Chondrocyte (in vitro differentiated cells): ENCODE measurements around the gene SHB. TPM values are rescaled to one million over a fixed set of nuclear protein-coding genes. Genes with fewer than 3 reads are reported as not detected.

Experiments used
- DNase-seq: peaks from one replicate; pipeline ENCODE4 v3.0.0; 2021; ENCODE audit warnings: mixed read lengths, low spot score
- H3K27ac Mint-ChIP-seq: one replicate; pipeline ENCODE4 v1.8.0; 2021; ENCODE audit warnings: mild to moderate bottlenecking, moderate library complexity, mixed read lengths; ENCODE audit not compliant: unreplicated experiment
- H3K27me3 Mint-ChIP-seq: 2 replicates; pipeline ENCODE4 v1.8.0; 2021; ENCODE audit warnings: low read depth, mixed read lengths
- H3K36me3 Mint-ChIP-seq: 2 replicates; pipeline ENCODE4 v1.8.0; 2021; ENCODE audit warnings: low read depth, mixed read lengths
- H3K4me1 Mint-ChIP-seq: 2 replicates; pipeline ENCODE4 v1.8.0; 2021; ENCODE audit warnings: low read depth, mild to moderate bottlenecking, mixed read lengths
- H3K4me3 Mint-ChIP-seq: one replicate; pipeline ENCODE4 v1.8.0; 2021; ENCODE audit warnings: mild to moderate bottlenecking, moderate library complexity, mixed read lengths; ENCODE audit not compliant: unreplicated experiment
- H3K9me3 Mint-ChIP-seq: 2 replicates; pipeline ENCODE4 v1.8.0; 2021; ENCODE audit warnings: low read depth, mixed read lengths
- total RNA-seq: library from RNA; stranded (reverse); gene quantifications from 3 replicates; pipeline ENCODE4 v1.2.1, GENCODE V29; 2021
- TF ChIP-seq, protein P1 (sequence below): fragments of 200-600 bp; sonication (generic); IDR thresholded peaks from 2 replicates; pipeline ENCODE4 v1.5.0; 2021; ENCODE audit warnings: antibody characterized with exemption, mild to moderate bottlenecking, moderate library complexity

SHB gene
- total RNA-seq, 1 donor from 2014 or later: 23.8 TPM

DNA sequence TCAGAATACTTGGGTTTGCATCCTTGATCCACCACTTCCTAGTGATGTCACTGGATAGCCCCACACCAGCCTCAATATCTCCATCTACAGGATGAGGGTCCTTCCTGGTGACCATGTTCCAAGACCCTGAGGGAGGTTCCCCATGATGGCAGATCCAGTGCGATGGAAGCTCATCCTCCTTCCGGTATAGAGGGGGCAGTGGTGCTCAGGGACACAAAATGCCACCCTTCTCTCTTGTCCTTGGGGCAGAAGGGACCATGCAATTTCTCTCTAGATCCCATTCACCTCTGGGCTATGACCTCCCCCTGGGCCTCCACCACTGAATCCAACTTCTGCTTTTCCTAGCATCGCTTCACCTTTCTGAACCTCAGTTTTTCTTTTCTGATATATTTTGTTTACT is 159.7 kb downstream of the SHB start:
- Mint-ChIP-seq H3K4me1 (peaks cover 19% of the 10 kb centered on the region), H3K36me3 (no peaks in the 10 kb centered on the region), H3K4me3 (no peak overlapping the region), H3K27me3 (no peaks in the 10 kb centered on the region), H3K9me3 (no peaks in the 10 kb centered on the region), H3K27ac (no peak overlapping the region)
- TF ChIP-seq, protein P1, sequence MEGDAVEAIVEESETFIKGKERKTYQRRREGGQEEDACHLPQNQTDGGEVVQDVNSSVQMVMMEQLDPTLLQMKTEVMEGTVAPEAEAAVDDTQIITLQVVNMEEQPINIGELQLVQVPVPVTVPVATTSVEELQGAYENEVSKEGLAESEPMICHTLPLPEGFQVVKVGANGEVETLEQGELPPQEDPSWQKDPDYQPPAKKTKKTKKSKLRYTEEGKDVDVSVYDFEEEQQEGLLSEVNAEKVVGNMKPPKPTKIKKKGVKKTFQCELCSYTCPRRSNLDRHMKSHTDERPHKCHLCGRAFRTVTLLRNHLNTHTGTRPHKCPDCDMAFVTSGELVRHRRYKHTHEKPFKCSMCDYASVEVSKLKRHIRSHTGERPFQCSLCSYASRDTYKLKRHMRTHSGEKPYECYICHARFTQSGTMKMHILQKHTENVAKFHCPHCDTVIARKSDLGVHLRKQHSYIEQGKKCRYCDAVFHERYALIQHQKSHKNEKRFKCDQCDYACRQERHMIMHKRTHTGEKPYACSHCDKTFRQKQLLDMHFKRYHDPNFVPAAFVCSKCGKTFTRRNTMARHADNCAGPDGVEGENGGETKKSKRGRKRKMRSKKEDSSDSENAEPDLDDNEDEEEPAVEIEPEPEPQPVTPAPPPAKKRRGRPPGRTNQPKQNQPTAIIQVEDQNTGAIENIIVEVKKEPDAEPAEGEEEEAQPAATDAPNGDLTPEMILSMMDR: no peak
- no peak for DNase-seq

DNA sequence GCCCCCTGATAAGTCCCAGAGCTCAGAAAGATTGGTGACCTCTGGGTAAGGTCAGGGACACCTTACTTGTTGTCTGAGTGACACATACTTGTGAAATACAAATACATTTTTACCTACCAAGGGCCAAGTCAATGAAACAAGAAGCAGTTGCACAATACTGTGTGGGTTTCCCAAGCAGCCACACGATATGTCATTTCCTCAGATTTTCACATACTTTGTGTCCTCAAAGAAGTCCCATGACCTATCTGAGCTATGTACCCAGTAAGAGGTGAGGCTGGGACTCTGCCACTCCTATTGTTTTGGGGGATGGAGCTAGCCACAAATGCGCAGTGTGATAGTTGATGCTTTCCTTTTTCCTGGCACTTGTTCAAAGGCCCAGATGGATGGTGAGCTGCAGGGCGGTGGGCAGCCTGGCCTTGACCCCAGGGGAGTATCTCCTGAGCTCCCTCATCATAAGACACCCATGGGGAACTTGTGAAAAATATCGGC is 160.3 kb downstream of the SHB start:
- H3K4me3 Mint-ChIP-seq: no peak overlapping the region
- H3K27me3 Mint-ChIP-seq: no peaks in the 10 kb centered on the region
- H3K36me3 Mint-ChIP-seq: no peaks in the 10 kb centered on the region
- peaks cover 14% of the 10 kb centered on the region for H3K4me1 Mint-ChIP-seq
- no peaks in the 10 kb centered on the region for H3K9me3 Mint-ChIP-seq
- no peak for DNase-seq
- TF ChIP-seq, protein P1: no peak
- H3K27ac Mint-ChIP-seq: no peak overlapping the region

DNA sequence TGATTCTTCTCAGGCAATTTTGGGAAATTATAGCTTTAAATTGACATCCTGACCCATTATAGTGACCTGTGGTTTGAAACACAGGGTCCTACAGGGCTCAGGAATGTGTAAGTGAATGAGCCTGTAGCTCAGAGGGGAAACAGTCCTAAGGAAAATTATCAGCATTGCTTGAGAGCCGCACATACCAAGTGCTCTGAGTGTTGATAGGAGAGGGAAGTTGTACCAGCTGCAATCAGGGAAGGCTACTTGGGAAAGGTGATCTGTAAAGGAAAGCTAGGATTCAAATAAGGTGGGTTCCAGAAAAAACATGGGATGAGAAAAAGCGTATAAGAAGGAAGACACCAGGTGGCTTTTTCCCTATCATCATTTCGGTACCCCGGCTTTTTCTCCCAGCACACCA is 160.7 kb downstream of the SHB start:
- Mint-ChIP-seq H3K9me3 (no peaks in the 10 kb centered on the region), H3K36me3 (no peaks in the 10 kb centered on the region), H3K4me1 (peaks cover 10% of the 10 kb centered on the region), H3K4me3 (no peak overlapping the region), H3K27ac (no peak overlapping the region), H3K27me3 (no peaks in the 10 kb centered on the region)
- TF ChIP-seq, protein P1: no peak
- no peak for DNase-seq

DNA sequence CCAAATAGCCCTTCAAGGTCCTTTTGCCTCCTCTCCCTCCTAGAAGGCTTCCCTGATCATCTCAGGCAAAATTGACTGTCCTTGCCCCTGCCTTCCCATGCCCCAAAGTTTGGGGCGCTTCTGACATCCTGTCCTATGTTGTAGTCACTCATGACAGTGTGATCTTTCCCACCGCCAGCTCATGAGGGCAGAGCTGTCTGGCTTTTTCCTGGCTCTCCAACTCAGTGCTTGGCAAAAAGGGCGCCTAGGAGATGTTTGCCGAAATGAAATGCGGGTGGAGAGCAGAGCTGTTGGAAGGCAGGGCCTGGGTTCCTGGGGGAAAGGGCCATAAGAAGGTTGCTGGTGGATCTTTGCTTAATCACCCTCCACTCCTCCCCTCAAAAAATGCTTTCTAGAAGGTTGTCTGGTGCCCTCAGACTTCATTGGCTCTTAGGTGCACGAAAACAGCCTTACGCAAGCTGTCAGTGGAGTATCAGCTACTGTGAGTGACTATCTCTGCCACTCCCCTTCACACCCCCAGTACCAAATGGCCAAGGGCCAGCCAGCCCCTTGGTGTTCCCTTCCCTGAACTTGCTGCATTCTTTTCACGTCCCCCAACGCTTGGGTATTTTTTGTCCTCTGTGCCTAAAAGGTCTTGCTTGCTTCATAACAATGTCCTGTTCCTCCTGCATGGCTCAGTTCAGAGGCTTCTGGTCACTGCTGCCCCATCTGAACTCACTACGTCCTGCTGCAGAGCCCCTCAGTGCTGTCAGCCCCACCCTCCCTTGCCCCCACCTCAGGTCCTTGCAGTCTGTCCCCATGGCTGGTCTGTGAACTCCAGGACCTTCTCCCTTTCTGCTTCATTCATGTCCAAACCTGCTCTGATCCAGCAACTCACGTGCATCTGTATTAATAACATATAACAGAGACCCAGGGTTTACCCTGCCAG is 162.5 kb downstream of the SHB start:
- H3K27ac Mint-ChIP-seq: no peak overlapping the region
- no peak for DNase-seq
- no peaks in the 10 kb centered on the region for H3K36me3 Mint-ChIP-seq
- H3K4me3 Mint-ChIP-seq: no peak overlapping the region
- H3K9me3 Mint-ChIP-seq: no peaks in the 10 kb centered on the region
- peaks cover 22% of the 10 kb centered on the region for H3K4me1 Mint-ChIP-seq
- no peaks in the 10 kb centered on the region for H3K27me3 Mint-ChIP-seq
- TF ChIP-seq, protein P1: no peak

DNA sequence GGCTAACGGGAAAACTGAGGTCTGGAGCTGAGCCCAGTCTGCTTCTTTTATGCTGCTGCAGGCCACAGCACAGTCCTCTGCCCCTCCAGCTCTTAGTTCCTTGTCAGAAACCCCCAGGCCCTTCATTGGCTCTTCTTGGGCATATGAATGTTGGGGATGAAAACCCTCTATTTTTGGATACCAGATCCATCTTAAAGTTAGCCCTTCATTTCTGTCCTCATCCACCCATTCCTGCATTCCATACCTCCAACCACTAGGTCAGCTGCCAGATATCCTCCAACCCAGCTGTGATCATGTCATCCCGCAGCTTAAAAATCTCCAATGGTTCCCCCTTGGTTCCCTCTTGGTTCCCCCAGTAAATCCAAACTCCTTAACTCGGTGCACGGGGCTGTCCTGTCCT is 163.3 kb downstream of the SHB start:
- no peak overlapping the region for H3K4me3 Mint-ChIP-seq
- no peak for DNase-seq

More for the DNA sequence above, 163.3 kb downstream of the SHB start:
- Mint-ChIP-seq H3K4me1 (peaks cover 23% of the 10 kb centered on the region), H3K36me3 (peaks cover under 1% of the 10 kb centered on the region), H3K27me3 (no peaks in the 10 kb centered on the region), H3K9me3 (no peaks in the 10 kb centered on the region), H3K27ac (no peak overlapping the region)
- TF ChIP-seq, protein P1: no peak
